WTC11 (cell line): ENCODE measurements around the gene ZNF593OS. TPM values are rescaled to one million over a fixed set of nuclear protein-coding genes. Genes with fewer than 3 reads are reported as not detected.

Experiments used
- ATAC-seq: fragments of 200-7000 bp; cut with Tn5 transposase; 2 replicates; pipeline ENCODE4 v1.10.0; 2021; ENCODE audit warnings: mild to moderate bottlenecking, moderate library complexity
- CTCF ChIA-PET: fragments of 300-600 bp; sonication (Branson Sonifier 250); formaldehyde crosslinking; loops from one replicate; lab custom pipeline; 2021; ENCODE audit warnings: antibody characterized with exemption; lab: Charles Lee
- POLR2A ChIA-PET: fragments of 350-600 bp; sonication (Branson Sonifier 250); formaldehyde crosslinking; loops from one replicate; lab custom pipeline; 2021; ENCODE audit warnings: antibody characterized with exemption; lab: Charles Lee
- DNase-seq: peaks from one replicate; pipeline ENCODE4 v3.0.0; 2021; ENCODE audit warnings: low spot score
- H3K27ac Mint-ChIP-seq: 2 replicates; pipeline ENCODE4 v1.8.0; 2021; ENCODE audit warnings: mixed read lengths
- H3K27me3 Mint-ChIP-seq: 2 replicates; pipeline ENCODE4 v1.8.0; 2021; ENCODE audit warnings: low read depth, mild to moderate bottlenecking, moderate library complexity, mixed read lengths
- H3K36me3 Mint-ChIP-seq: 2 replicates; pipeline ENCODE4 v1.8.0; 2021; ENCODE audit warnings: mixed read lengths
- H3K4me1 Mint-ChIP-seq: 2 replicates; pipeline ENCODE4 v1.8.0; 2022; ENCODE audit warnings: mixed read lengths
- H3K4me3 Mint-ChIP-seq: 2 replicates; pipeline ENCODE4 v1.8.0; 2021; ENCODE audit warnings: mild to moderate bottlenecking, moderate library complexity, mixed read lengths
- H3K9me3 Mint-ChIP-seq: 2 replicates; pipeline ENCODE4 v1.8.0; 2021; ENCODE audit warnings: mixed read lengths
- CREM ChIP-seq: sonication (generic); formaldehyde crosslinking; IDR thresholded peaks from 2 replicates; pipeline ENCODE4 v1.8.1; 2022; ENCODE audit warnings: mild to moderate bottlenecking, missing genetic modification reagents, moderate library complexity
- ELF4 ChIP-seq: sonication (generic); formaldehyde crosslinking; IDR thresholded peaks from 2 replicates; pipeline ENCODE4 v1.8.1; 2022; ENCODE audit warnings: low read depth, mild to moderate bottlenecking, moderate library complexity, missing genetic modification reagents
- EMX1 ChIP-seq: fragments of 250-450 bp; sonication (Bioruptor Pico); IDR thresholded peaks from 2 replicates; pipeline ENCODE4 v1.8.0; 2021; ENCODE audit warnings: mild to moderate bottlenecking
- ETV6 ChIP-seq: sonication (generic); formaldehyde crosslinking; IDR thresholded peaks from 2 replicates; pipeline ENCODE4 v1.8.1; 2022; ENCODE audit warnings: mild to moderate bottlenecking, missing genetic modification reagents
- FOXJ3 ChIP-seq: sonication (generic); formaldehyde crosslinking; IDR thresholded peaks from 2 replicates; pipeline ENCODE4 v1.9.0; 2021; ENCODE audit warnings: missing genetic modification reagents, mild to moderate bottlenecking, borderline replicate concordance
- GABPB1 ChIP-seq: sonication (generic); formaldehyde crosslinking; IDR thresholded peaks from 2 replicates; pipeline ENCODE4 v1.8.1; 2023; ENCODE audit warnings: mild to moderate bottlenecking, missing genetic modification reagents
- GRHL2 ChIP-seq: fragments of 250-450 bp; sonication (Bioruptor Pico); IDR thresholded peaks from 2 replicates; pipeline ENCODE4 v1.8.0; 2022; ENCODE audit warnings: mild to moderate bottlenecking, moderate library complexity; ENCODE audit not compliant: insufficient replicate concordance, severe bottlenecking
- IRF2 ChIP-seq: sonication (generic); formaldehyde crosslinking; IDR thresholded peaks from 2 replicates; pipeline ENCODE4 v1.8.0; 2022; ENCODE audit warnings: low read depth, missing genetic modification reagents, borderline replicate concordance
- JAZF1 ChIP-seq: fragments of 250-450 bp; sonication (Bioruptor Pico); IDR thresholded peaks from 2 replicates; pipeline ENCODE4 v1.9.0; 2021; ENCODE audit warnings: moderate library complexity, mild to moderate bottlenecking, inconsistent platforms
- MXD4 ChIP-seq: fragments of 250-450 bp; sonication (Bioruptor Pico); IDR thresholded peaks from 2 replicates; pipeline ENCODE4 v1.8.0; 2021; ENCODE audit warnings: mild to moderate bottlenecking, moderate library complexity, borderline replicate concordance
- NFYB ChIP-seq: sonication (generic); formaldehyde crosslinking; conservative IDR thresholded peaks from 2 replicates; pipeline ENCODE4 v1.8.0; 2022; ENCODE audit warnings: low read depth, missing genetic modification reagents
- NR2C2 ChIP-seq: sonication (generic); formaldehyde crosslinking; IDR thresholded peaks from 2 replicates; pipeline ENCODE4 v1.8.0; 2022; ENCODE audit warnings: mild to moderate bottlenecking, missing genetic modification reagents
- OVOL2 ChIP-seq: fragments of 250-450 bp; sonication (Bioruptor Pico); IDR thresholded peaks from 2 replicates; pipeline ENCODE4 v1.9.0; 2021; ENCODE audit warnings: mild to moderate bottlenecking, borderline replicate concordance
- SMAD3 ChIP-seq: sonication (generic); formaldehyde crosslinking; IDR thresholded peaks from 2 replicates; pipeline ENCODE4 v1.8.0; 2022; ENCODE audit warnings: missing genetic modification reagents, mild to moderate bottlenecking, borderline replicate concordance
- TEAD4 ChIP-seq: sonication (generic); formaldehyde crosslinking; IDR thresholded peaks from 2 replicates; pipeline ENCODE4 v1.8.0; 2022; ENCODE audit warnings: mild to moderate bottlenecking, missing genetic modification reagents
- ZNF121 ChIP-seq: sonication (generic); formaldehyde crosslinking; IDR thresholded peaks from 2 replicates; pipeline ENCODE4 v1.8.0; 2023; ENCODE audit warnings: missing genetic modification reagents
- ZNF232 ChIP-seq: sonication (generic); formaldehyde crosslinking; IDR thresholded peaks from 2 replicates; pipeline ENCODE4 v1.8.0; 2022; ENCODE audit warnings: mild to moderate bottlenecking, missing genetic modification reagents
- ZNF317 ChIP-seq: sonication (generic); formaldehyde crosslinking; IDR thresholded peaks from 2 replicates; pipeline ENCODE4 v1.8.1; 2023; ENCODE audit warnings: low read depth, mild to moderate bottlenecking, moderate library complexity, missing genetic modification reagents, borderline replicate concordance
- ZNF396 ChIP-seq: fragments of 250-450 bp; sonication (Bioruptor Pico); IDR thresholded peaks from 2 replicates; pipeline ENCODE4 v1.8.0; 2021; ENCODE audit warnings: mild to moderate bottlenecking, moderate library complexity, borderline replicate concordance
- ZNF423 ChIP-seq: fragments of 250-450 bp; sonication (Bioruptor Pico); IDR thresholded peaks from 2 replicates; pipeline ENCODE4 v2.1.2; 2022; ENCODE audit warnings: mild to moderate bottlenecking, moderate library complexity
- total RNA-seq: library from RNA; stranded (reverse); gene quantifications from 3 replicates; pipeline ENCODE4 v1.2.3, GENCODE V29; 2021
- TF ChIP-seq, protein P1 (sequence below): sonication (generic); formaldehyde crosslinking; IDR thresholded peaks from 2 replicates; pipeline ENCODE4 v1.8.0; 2022; ENCODE audit warnings: mild to moderate bottlenecking, missing genetic modification reagents
- TF ChIP-seq, protein P2 (sequence below): sonication (generic); formaldehyde crosslinking; IDR thresholded peaks from 2 replicates; pipeline ENCODE4 v1.8.0; 2023; ENCODE audit warnings: missing genetic modification reagents, mild to moderate bottlenecking, borderline replicate concordance
- TF ChIP-seq, protein P3 (sequence below): sonication (generic); formaldehyde crosslinking; IDR thresholded peaks from 2 replicates; pipeline ENCODE4 v1.8.0; 2022; ENCODE audit warnings: mild to moderate bottlenecking, missing genetic modification reagents

ZNF593OS gene
- total RNA-seq, 1 experiment from 2014 or later = not detected

DNA sequence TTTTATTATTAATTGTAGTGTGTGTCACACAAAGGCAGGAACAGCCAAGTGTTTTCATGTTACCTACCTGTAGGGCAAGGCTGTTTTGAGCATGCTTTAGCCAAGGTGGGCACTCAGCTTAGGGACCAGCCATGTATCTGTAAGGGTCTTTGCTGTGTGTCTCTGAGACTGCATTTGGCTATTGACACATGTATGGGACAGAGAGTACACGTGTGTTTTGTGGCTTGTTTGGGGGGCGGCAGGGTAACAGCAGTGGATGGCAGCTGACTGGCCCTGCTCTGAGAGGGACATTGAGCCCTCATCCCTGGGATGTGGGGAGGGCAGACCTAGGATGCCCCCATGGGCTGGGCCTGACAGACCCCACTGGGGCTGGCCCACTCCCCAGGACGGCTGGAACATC lies 25.7 kb upstream of the ZNF593OS start (continued):
- TF ChIP-seq NFYB (CRISPR knock-in tag) = no peak
- TF ChIP-seq CREM (CRISPR knock-in tag) = no peak
- no peak for TF ChIP-seq ZNF423 (CRISPR knock-in tag)
- no peak for TF ChIP-seq JAZF1
- TF ChIP-seq ETV6 (CRISPR knock-in tag) = no peak
- TF ChIP-seq FOXJ3 (CRISPR knock-in tag) = no peak
- TF ChIP-seq, protein P1, sequence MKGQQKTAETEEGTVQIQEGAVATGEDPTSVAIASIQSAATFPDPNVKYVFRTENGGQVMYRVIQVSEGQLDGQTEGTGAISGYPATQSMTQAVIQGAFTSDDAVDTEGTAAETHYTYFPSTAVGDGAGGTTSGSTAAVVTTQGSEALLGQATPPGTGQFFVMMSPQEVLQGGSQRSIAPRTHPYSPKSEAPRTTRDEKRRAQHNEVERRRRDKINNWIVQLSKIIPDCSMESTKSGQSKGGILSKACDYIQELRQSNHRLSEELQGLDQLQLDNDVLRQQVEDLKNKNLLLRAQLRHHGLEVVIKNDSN (CRISPR knock-in tag) = no peak
- TF ChIP-seq ZNF396 (CRISPR knock-in tag) = no peak

DNA sequence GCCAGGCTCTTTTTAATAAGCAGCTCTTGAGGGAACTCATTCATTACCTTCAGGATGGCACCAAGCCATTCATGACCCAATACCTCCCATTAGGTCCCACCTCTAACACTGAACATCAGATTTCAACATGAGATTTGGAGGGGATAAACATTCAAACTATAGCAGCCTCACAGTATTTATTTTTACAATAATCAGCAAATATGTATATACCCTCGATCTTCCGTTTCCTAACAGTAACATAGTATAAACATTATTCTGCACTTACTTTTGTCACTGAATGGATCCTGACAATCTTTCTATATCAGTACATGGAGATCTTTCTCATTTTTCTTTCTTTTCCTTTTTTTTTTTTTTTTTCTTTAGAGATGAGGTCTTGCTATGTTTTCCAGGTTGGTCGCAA lies 24.2 kb upstream of the ZNF593OS start:
- ChIA-PET POLR2A (interaction anchor here (0.7 kb wide), 1 partner anchor 9 kb away, joined by 7 read pairs; no protein-coding TSS in a partner anchor), CTCF (interaction anchor here (0.6 to 1.1 kb wide), 2 partner anchors 26 to 222 kb away, joined by 3 to 5 read pairs; partner anchors contain the start of gene ZNF593)
- Mint-ChIP-seq H3K4me1 (peaks cover 19% of the 10 kb centered on the region), H3K9me3 (no peaks in the 10 kb centered on the region), H3K27ac (no peak overlapping the region), H3K36me3 (no peaks in the 10 kb centered on the region), H3K4me3 (no peak overlapping the region), H3K27me3 (no peaks in the 10 kb centered on the region; the same call in none of the 2 replicates)
- ATAC-seq = no peak
- no peak for TF ChIP-seq NR2C2
- TF ChIP-seq IRF2 (CRISPR knock-in tag) = no peak
- TF ChIP-seq, protein P2, sequence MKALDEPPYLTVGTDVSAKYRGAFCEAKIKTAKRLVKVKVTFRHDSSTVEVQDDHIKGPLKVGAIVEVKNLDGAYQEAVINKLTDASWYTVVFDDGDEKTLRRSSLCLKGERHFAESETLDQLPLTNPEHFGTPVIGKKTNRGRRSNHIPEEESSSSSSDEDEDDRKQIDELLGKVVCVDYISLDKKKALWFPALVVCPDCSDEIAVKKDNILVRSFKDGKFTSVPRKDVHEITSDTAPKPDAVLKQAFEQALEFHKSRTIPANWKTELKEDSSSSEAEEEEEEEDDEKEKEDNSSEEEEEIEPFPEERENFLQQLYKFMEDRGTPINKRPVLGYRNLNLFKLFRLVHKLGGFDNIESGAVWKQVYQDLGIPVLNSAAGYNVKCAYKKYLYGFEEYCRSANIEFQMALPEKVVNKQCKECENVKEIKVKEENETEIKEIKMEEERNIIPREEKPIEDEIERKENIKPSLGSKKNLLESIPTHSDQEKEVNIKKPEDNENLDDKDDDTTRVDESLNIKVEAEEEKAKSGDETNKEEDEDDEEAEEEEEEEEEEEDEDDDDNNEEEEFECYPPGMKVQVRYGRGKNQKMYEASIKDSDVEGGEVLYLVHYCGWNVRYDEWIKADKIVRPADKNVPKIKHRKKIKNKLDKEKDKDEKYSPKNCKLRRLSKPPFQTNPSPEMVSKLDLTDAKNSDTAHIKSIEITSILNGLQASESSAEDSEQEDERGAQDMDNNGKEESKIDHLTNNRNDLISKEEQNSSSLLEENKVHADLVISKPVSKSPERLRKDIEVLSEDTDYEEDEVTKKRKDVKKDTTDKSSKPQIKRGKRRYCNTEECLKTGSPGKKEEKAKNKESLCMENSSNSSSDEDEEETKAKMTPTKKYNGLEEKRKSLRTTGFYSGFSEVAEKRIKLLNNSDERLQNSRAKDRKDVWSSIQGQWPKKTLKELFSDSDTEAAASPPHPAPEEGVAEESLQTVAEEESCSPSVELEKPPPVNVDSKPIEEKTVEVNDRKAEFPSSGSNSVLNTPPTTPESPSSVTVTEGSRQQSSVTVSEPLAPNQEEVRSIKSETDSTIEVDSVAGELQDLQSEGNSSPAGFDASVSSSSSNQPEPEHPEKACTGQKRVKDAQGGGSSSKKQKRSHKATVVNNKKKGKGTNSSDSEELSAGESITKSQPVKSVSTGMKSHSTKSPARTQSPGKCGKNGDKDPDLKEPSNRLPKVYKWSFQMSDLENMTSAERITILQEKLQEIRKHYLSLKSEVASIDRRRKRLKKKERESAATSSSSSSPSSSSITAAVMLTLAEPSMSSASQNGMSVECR (CRISPR knock-in tag) = no peak
- TF ChIP-seq GRHL2 (CRISPR knock-in tag) = no peak
- no peak for TF ChIP-seq ZNF121 (CRISPR knock-in tag)
- no peak for TF ChIP-seq ZNF232 (CRISPR knock-in tag)
- TF ChIP-seq OVOL2 (CRISPR knock-in tag) = no peak
- TF ChIP-seq GABPB1 (CRISPR knock-in tag) = no peak
- TF ChIP-seq TEAD4 (CRISPR knock-in tag) = no peak
- no peak for TF ChIP-seq SMAD3 (CRISPR knock-in tag)
- no peak for TF ChIP-seq EMX1 (CRISPR knock-in tag)
- no peak for TF ChIP-seq NFYB (CRISPR knock-in tag)
- TF ChIP-seq ELF4 (CRISPR knock-in tag) = no peak
- TF ChIP-seq ZNF317 (CRISPR knock-in tag) = no peak
- TF ChIP-seq, protein P3, sequence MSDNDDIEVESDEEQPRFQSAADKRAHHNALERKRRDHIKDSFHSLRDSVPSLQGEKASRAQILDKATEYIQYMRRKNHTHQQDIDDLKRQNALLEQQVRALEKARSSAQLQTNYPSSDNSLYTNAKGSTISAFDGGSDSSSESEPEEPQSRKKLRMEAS (CRISPR knock-in tag) = no peak
- TF ChIP-seq MXD4 (CRISPR knock-in tag) = no peak
- DNase-seq = no peak
